CD4-positive, alpha-beta T cell treated with Interleukin-21 for 1 hour (primary cell): ENCODE data around the gene NID2.

Experiments used
- DNase-seq: peaks from one replicate; pipeline ENCODE4 v3.0.0-alpha.2; 2020

Gene NID2

GRCh38 chr14:52021957-52022600 lies 46.8 kb downstream of the NID2 start:
- no peak for DNase-seq

GRCh38 chr14:52020866-52021717 lies 47.8 kb downstream of the NID2 start:
- DNase-seq, result no peak

GRCh38 chr14:52020161-52020714 lies 48.6 kb downstream of the NID2 start:
- no peak for DNase-seq

- no peak for DNase-seq
These were observed 49.9 kb downstream of the NID2 start for GRCh38 chr14:52018970-52019369.

- no peak for DNase-seq
These were observed 50.6 kb downstream of the NID2 start for GRCh38 chr14:52018252-52018651.

- no peak for DNase-seq
These were observed 53.3 kb downstream of the NID2 start for GRCh38 chr14:52015411-52016030.

GRCh38 chr14:52014601-52015267 lies 54.1 kb downstream of the NID2 start:
- no peak for DNase-seq

- DNase-seq, result no peak
These were observed 54.8 kb downstream of the NID2 start for GRCh38 chr14:52013984-52014600.

- DNase-seq, result no peak
These were observed 56.2 kb downstream of the NID2 start for GRCh38 chr14:52012635-52013034.

GRCh38 chr14:52011523-52011922 lies 57.3 kb downstream of the NID2 start:
- DNase-seq, result no peak

- DNase-seq, result no peak
These were observed 58.6 kb downstream of the NID2 start for GRCh38 chr14:52010173-52010693.

- no peak for DNase-seq
These were observed 60.7 kb downstream of the NID2 start for GRCh38 chr14:52008136-52008535.

- no peak for DNase-seq
These were observed 61.2 kb downstream of the NID2 start for GRCh38 chr14:52007637-52008036.

- no peak for DNase-seq
These were observed 61.6 kb downstream of the NID2 start for GRCh38 chr14:52007211-52007610.

- no peak for DNase-seq
These were observed 62.5 kb downstream of the NID2 start for GRCh38 chr14:52006361-52006760.

GRCh38 chr14:52005625-52006024 lies 63.2 kb downstream of the NID2 start:
- no peak for DNase-seq

- DNase-seq, result no peak
These were observed 65.5 kb downstream of the NID2 start for GRCh38 chr14:52003324-52003723.

- no peak for DNase-seq
These were observed 66.3 kb downstream of the NID2 start for GRCh38 chr14:52002542-52002941.

GRCh38 chr14:52000696-52001095 lies 68.2 kb downstream of the NID2 start:
- DNase-seq, result no peak

- no peak for DNase-seq
These were observed 68.8 kb downstream of the NID2 start for GRCh38 chr14:52000019-52000582.

GRCh38 chr14:51999084-51999483 lies 69.8 kb downstream of the NID2 start:
- DNase-seq, result no peak

GRCh38 chr14:51998348-51998747 lies 70.5 kb downstream of the NID2 start:
- no peak for DNase-seq
